ENCODE results near the gene ARID3B. TPM values are rescaled to one million over a fixed set of nuclear protein-coding genes. Genes with fewer than 3 reads are reported as not detected.

ARID3B gene
- total and polyA plus RNA-seq, 12 donors, result 1.0 to 7.1 (median 3.5) TPM

GRCh38 chr15:74631087-74631385 lies 90.0 kb downstream of the ARID3B start:
- H3K27ac ChIP-seq, result no peak overlapping the region
- no peaks in the 10 kb centered on the region for H3K9me3 ChIP-seq (replicated peaks in 1 of 3)
- H3K4me1 ChIP-seq (replicated peaks in 1 of 2), result no peaks in the 10 kb centered on the region
- no peak overlapping the region for H3K4me3 ChIP-seq
- no peak for DNase-seq
- 43 to 83% (median 70%) methylated on average over 1 to 3 of the region's 3 CpGs for WGBS, 4 donors
- no peak for TF ChIP-seq CTCF (IDR thresholded peaks at IDR 0.05)
- no peak for TF ChIP-seq POLR2A (IDR thresholded peaks at IDR 0.05)
- H3K27me3 ChIP-seq, result no peaks in the 10 kb centered on the region
- intact Hi-C loops (cut with DNase I), result loop anchor here (5.0 to 10.0 kb wide), 3 partner anchors 136 to 324 kb away; partner anchors contain the start of gene RPP25 (in 1 of the 2)
- H3K36me3 ChIP-seq (replicated peaks in 1 of 2), result peaks cover 0 to 98% of the 10 kb centered on the region in 2 donors

- Histone ChIP-seq H3K27ac (no peak overlapping the region), H3K36me3 (replicated peaks in 1 of 2) (peaks cover 0 to 98% of the 10 kb centered on the region in 2 donors), H3K4me3 (no peak overlapping the region), H3K4me1 (replicated peaks in 1 of 2) (no peaks in the 10 kb centered on the region), H3K27me3 (no peaks in the 10 kb centered on the region), H3K9me3 (replicated peaks in 1 of 3) (no peaks in the 10 kb centered on the region)
- intact Hi-C loops (cut with DNase I), result loop anchor here (5.0 to 10.0 kb wide), 3 partner anchors 136 to 323 kb away; partner anchors contain the start of gene RPP25 (in 1 of the 2)
- DNase-seq, result no peak
- TF ChIP-seq POLR2A (IDR thresholded peaks at IDR 0.05) (no peak), CTCF (IDR thresholded peaks at IDR 0.05) (no peak)
- WGBS, 4 donors, result 54 to 63% (median 60%) methylated on average over 3 of the region's 3 CpGs
Measured at GRCh38 chr15:74631408-74631807, 90.4 kb downstream of the ARID3B start.

DNA sequence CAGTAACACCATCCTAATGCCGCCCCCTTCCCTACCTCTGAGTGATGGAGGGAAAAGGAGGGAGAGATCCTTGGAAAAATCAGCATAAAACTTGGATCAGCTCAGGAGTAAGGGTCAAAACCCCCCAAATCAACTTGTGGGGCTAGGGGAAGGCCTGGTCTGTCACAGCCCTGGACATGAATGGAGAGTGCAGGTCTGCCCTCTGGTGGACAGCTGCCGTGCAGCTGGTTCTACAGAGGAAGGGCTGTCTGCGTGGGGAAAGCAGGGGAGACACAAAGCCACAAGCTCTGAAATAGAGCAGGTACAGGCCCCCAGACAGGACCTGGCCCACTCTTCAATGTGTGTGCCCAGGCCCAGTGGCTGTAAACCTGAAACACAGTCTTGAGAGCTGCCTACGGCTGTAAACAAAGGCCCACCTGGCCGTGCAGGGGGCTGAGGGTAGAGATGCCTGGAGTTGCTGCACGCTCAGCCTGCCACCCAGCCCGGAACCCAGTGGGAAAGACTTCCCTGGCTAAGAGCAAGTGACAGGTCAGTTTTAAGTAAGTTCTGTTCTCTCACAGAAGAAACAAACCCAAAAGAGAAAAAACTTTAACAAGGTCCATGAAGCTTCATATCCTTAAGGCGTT lies 91.0 kb downstream of the ARID3B start:
- TF ChIP-seq POLR2A (IDR thresholded peaks at IDR 0.05), result no peak
- peak; percentile 55 to 75 (median 64) for TF ChIP-seq CTCF (IDR thresholded peaks at IDR 0.05)
- H3K36me3 ChIP-seq (replicated peaks in 1 of 2), result peaks cover 0 to 98% of the 10 kb centered on the region in 2 donors
- H3K4me3 ChIP-seq, result no peak overlapping the region
- no peaks in the 10 kb centered on the region for H3K9me3 ChIP-seq (replicated peaks in 1 of 3)
- H3K27me3 ChIP-seq, result no peaks in the 10 kb centered on the region
- DNase-seq, result peak in 6 of 7 donors; percentile 56 to 83 (median 72)
- WGBS, 4 donors, result 50 to 72% (median 69%) methylated on average over 5 to 8 of the region's 8 CpGs
- intact Hi-C loops (cut with DNase I), result loop anchor here (5.0 to 10.0 kb wide), 3 partner anchors 135 to 323 kb away; partner anchors contain the start of gene RPP25 (in 1 of the 2)
- no peak overlapping the region for H3K27ac ChIP-seq
- H3K4me1 ChIP-seq (replicated peaks in 1 of 2), result no peaks in the 10 kb centered on the region

- Histone ChIP-seq H3K4me3 (no peak overlapping the region), H3K27ac (no peak overlapping the region), H3K4me1 (replicated peaks in 1 of 2) (no peaks in the 10 kb centered on the region), H3K27me3 (no peaks in the 10 kb centered on the region), H3K36me3 (replicated peaks in 1 of 2) (peaks cover 0 to 98% of the 10 kb centered on the region in 2 donors), H3K9me3 (replicated peaks in 1 of 3) (no peaks in the 10 kb centered on the region)
- WGBS, 4 donors, result 88 to 96% (median 93%) methylated on average over 5 to 9 of the region's 9 CpGs
- DNase-seq, result no peak
- intact Hi-C loops (cut with DNase I), result loop anchor here (5.0 to 10.0 kb wide), 3 partner anchors 135 to 322 kb away; partner anchors contain the start of gene RPP25 (in 1 of the 2)
- TF ChIP-seq POLR2A (IDR thresholded peaks at IDR 0.05), result no peak
- TF ChIP-seq CTCF (IDR thresholded peaks at IDR 0.05), result no peak
Measured at GRCh38 chr15:74632601-74633000, 91.6 kb downstream of the ARID3B start.

Measured in adrenal gland (tissue), 12 donors.